GM12878 (cell line): ENCODE measurements around the gene HIVEP3. TPM values are rescaled to one million over a fixed set of nuclear protein-coding genes. Genes with fewer than 3 reads are reported as not detected.

Experiments used
- ATAC-seq: fragments of 200-7000 bp; cut with Tn5 transposase; 3 replicates; pipeline ENCODE4 v1.9.1; 2020; ENCODE audit warnings: mild to moderate bottlenecking, moderate library complexity
- BruUV-seq: library from RNA; stranded (reverse); fragments of 400-500 nt; replicated peaks from 2 replicates; lab custom pipeline; 2021; lab: Mats Ljungman, UMichigan
- CTCF ChIA-PET: fragments of 300-600 bp; sonication (Branson Sonifier 250); formaldehyde crosslinking; extraction: SDS; loops from one replicate; lab custom pipeline; 2021; ENCODE audit warnings: inconsistent platforms; lab: Yijun Ruan, JAX
- POLR2A ChIA-PET: fragments of 350-600 bp; formaldehyde crosslinking; extraction: SDS; loops from one replicate; lab custom pipeline; 2021; ENCODE audit warnings: inconsistent platforms; lab: Charles Lee
- RAD21 ChIA-PET: fragments of 300-600 bp; sonication (Branson Sonifier 250); formaldehyde crosslinking; loops from one replicate; lab custom pipeline; 2023; ENCODE audit warnings: antibody characterized with exemption; ENCODE audit not compliant: unreplicated experiment; lab: Charles Lee
- SMC1A ChIA-PET: fragments of 300-600 bp; sonication (Branson Sonifier 250); formaldehyde crosslinking; loops from one replicate; lab custom pipeline; 2023; ENCODE audit not compliant: unreplicated experiment, uncharacterized antibody; lab: Charles Lee
- DNase-seq: peaks from one replicate; pipeline ENCODE4 v3.0.0-alpha.2; 2011; ENCODE audit warnings: low read depth, low spot score
- FAIRE-seq: peaks from 3 replicates; lab custom pipeline; 2011; peaks lifted over from hg19 to GRCh38; lab: Jason Lieb, UNC
- H2AFZ ChIP-seq: 2 replicates; pipeline ENCODE4 v1.6.0; 2011; ENCODE audit warnings: low read depth, low read length, control low read depth; ENCODE audit not compliant: control insufficient read depth
- H3K27ac ChIP-seq: 2 replicates; pipeline ENCODE4 v1.5.1; 2011; ENCODE audit warnings: control low read depth; ENCODE audit not compliant: control insufficient read depth, insufficient read depth
- H3K27me3 ChIP-seq, 2 experiments: replicated peaks in 1 of 2; 2 replicates each; pipeline versions ENCODE4 v1.6.0 to v1.6.1; 2011; ENCODE audit warnings: low read length in 1 of 2; ENCODE audit not compliant: control insufficient read depth in 2 of 2, insufficient read depth in 2 of 2
- H3K36me3 ChIP-seq, 2 experiments: 2 replicates each; pipeline ENCODE4 v1.5.1; 2011; ENCODE audit warnings: low read length in 1 of 2; ENCODE audit not compliant: control insufficient read depth in 2 of 2, insufficient read depth in 2 of 2
- H3K4me1 ChIP-seq: 2 replicates; pipeline ENCODE4 v1.6.1; 2011; ENCODE audit warnings: mild to moderate bottlenecking, low read length, moderate library complexity, mixed read lengths; ENCODE audit not compliant: control insufficient read depth, insufficient read depth
- H3K4me2 ChIP-seq: 2 replicates; pipeline ENCODE4 v1.6.0; 2011; ENCODE audit warnings: control low read depth; ENCODE audit not compliant: control insufficient read depth, insufficient read depth
- H3K4me3 ChIP-seq: fragments of 200-600 bp; sonication (generic); 2 replicates; pipeline ENCODE4 v1.5.1; 2016
- H3K79me2 ChIP-seq: 2 replicates; pipeline ENCODE4 v1.6.0; 2011; ENCODE audit warnings: low read length; ENCODE audit not compliant: control insufficient read depth, insufficient read depth
- H3K9ac ChIP-seq: 2 replicates; pipeline ENCODE4 v1.8.0; 2011; ENCODE audit warnings: low read length, control low read depth, mixed read lengths; ENCODE audit not compliant: control insufficient read depth, insufficient read depth
- H3K9me3 ChIP-seq: replicated peaks from 3 replicates; pipeline ENCODE4 v1.5.1; 2011; ENCODE audit warnings: mild to moderate bottlenecking, low read length; ENCODE audit not compliant: control insufficient read depth, insufficient read depth
- H4K20me1 ChIP-seq: 2 replicates; pipeline ENCODE4 v1.6.0; 2011; ENCODE audit not compliant: control insufficient read depth, insufficient read depth
- CHD2 ChIP-seq: IDR thresholded peaks from 2 replicates; pipeline ENCODE4 v1.6.1; 2011; ENCODE audit warnings: low read depth, low read length, improper control_type of control experiment, borderline replicate concordance
- CREB1 ChIP-seq: IDR thresholded peaks from 2 replicates; pipeline ENCODE4 v1.6.1; 2012; ENCODE audit warnings: low read depth, mild to moderate bottlenecking, inconsistent platforms
- HDAC2 ChIP-seq: fragments of 200-600 bp; sonication (generic); IDR thresholded peaks from 2 replicates; pipeline ENCODE4 v1.6.1; 2017
- IKZF1 ChIP-seq: fragments of 450-650 bp; conservative IDR thresholded peaks from 2 replicates; pipeline ENCODE4 v1.6.1; 2017; ENCODE audit warnings: antibody characterized with exemption, mild to moderate bottlenecking
- LARP7 ChIP-seq: fragments of 450-650 bp; IDR thresholded peaks from 2 replicates; pipeline ENCODE4 v1.6.1; 2017; ENCODE audit warnings: mild to moderate bottlenecking
- MEF2A ChIP-seq: IDR thresholded peaks from 2 replicates; pipeline ENCODE4 v1.6.1; 2011; ENCODE audit warnings: low read depth, mild to moderate bottlenecking, low read length, moderate library complexity; ENCODE audit not compliant: insufficient read depth
- MEF2B ChIP-seq: fragments of 450-650 bp; IDR thresholded peaks from 2 replicates; pipeline ENCODE4 v1.6.1; 2018; ENCODE audit warnings: mild to moderate bottlenecking, moderate library complexity; ENCODE audit not compliant: partially characterized antibody, poor library complexity, severe bottlenecking
- MYC ChIP-seq: IDR thresholded peaks from 2 replicates; pipeline ENCODE4 v1.6.1; 2011; ENCODE audit warnings: mild to moderate bottlenecking, low read length, moderate library complexity, inconsistent platforms; ENCODE audit not compliant: insufficient read depth, insufficient replicate concordance, insufficient read length, severe bottlenecking
- NFYB ChIP-seq: IDR thresholded peaks from 2 replicates; pipeline ENCODE4 v1.6.1; 2011; ENCODE audit warnings: low read depth, mild to moderate bottlenecking, low read length, improper control_type of control experiment, moderate library complexity; ENCODE audit not compliant: insufficient read depth
- RFX5 ChIP-seq: IDR thresholded peaks from 2 replicates; pipeline ENCODE4 v1.6.1; 2011; ENCODE audit warnings: low read depth, low read length, improper control_type of control experiment
- SMC3 ChIP-seq: IDR thresholded peaks from 2 replicates; pipeline ENCODE4 v1.6.1; 2011; ENCODE audit warnings: low read length, improper control_type of control experiment, borderline replicate concordance
- SP1 ChIP-seq: IDR thresholded peaks from one replicate; pipeline ENCODE4 v1.6.1; 2011; ENCODE audit warnings: low read depth, low read length
- SUZ12 ChIP-seq: fragments of 200-600 bp; sonication (generic); IDR thresholded peaks from one replicate; pipeline ENCODE4 v1.6.1; 2018; ENCODE audit warnings: antibody characterized with exemption, mild to moderate bottlenecking; ENCODE audit not compliant: unreplicated experiment
- WGBS: methylation state at CpG from one replicate; pipeline ENCODE4 v1.1.6; 2016; ENCODE audit warnings: low lambda C conversion rate; ENCODE audit not compliant: insufficient replicate concordance, insufficient coverage; ENCODE audit errors: missing lambda C conversion rate; 5-methylcytosine and 5-hydroxymethylcytosine counted together
- in situ Hi-C: fragments of 300-500 bp; cut with MboI; formaldehyde crosslinking; loops from 9 replicates; pipeline ENCODE4 v1.14.3; 2018; ENCODE audit warnings: mixed read lengths
- intact Hi-C: fragments of 100-400 bp; cut with micrococcal nuclease; formaldehyde crosslinking; loops from one replicate; pipeline ENCODE4 v1.14.2; 2022; ENCODE audit not compliant: unreplicated experiment
- polyA plus RNA-seq, 11 experiments: library from polyadenylated mRNA; depleted of rRNA in 4 of 11; unstranded in 6 of 11; stranded (reverse) in 5 of 11; fragments of >200 nt; fragmentation: Nextera tagmentation in 4 of 11; fragmentation: Illumina TruSeq in 1 of 11; extraction: Ambion mirVana in 4 of 11; extraction: Trizol in 1 of 11; gene quantifications; 1 replicate in 1 of 11; 2 replicates in 10 of 11; pipeline versions ENCODE4 v1.2.1 to v1.2.3, GENCODE V29; 2011 to 2016; ENCODE audit warnings: inconsistent platforms in 2 of 11, missing spikeins in 2 of 11, low read depth in 1 of 11
- total RNA-seq, 4 experiments: library from RNA; depleted of rRNA in 3 of 4; stranded (reverse); fragments of >200 nt in 3 of 4; fragmentation: Illumina TruSeq in 1 of 4; extraction: Trizol in 1 of 4; gene quantifications; 2 replicates each; pipeline versions ENCODE4 v1.2.1 to v1.2.3, GENCODE V29; 2013 to 2021
- TF ChIP-seq, protein P1 (sequence below): fragments of 450-650 bp; formaldehyde crosslinking; IDR thresholded peaks from 2 replicates; pipeline ENCODE4 v1.4.0; 2020; ENCODE audit warnings: mild to moderate bottlenecking, moderate library complexity
- TF ChIP-seq, protein P2 (sequence below): IDR thresholded peaks from 2 replicates; pipeline ENCODE4 v1.6.1; 2011; ENCODE audit warnings: low read depth, low read length, improper control_type of control experiment, borderline replicate concordance

HIVEP3 gene
- total and polyA plus RNA-seq, 10 of the 15 experiments (the other 5 are each of a cell fraction or from before 2014, with no cell fraction given), result 1.8 to 13.6 (median 3.8) TPM

DNA sequence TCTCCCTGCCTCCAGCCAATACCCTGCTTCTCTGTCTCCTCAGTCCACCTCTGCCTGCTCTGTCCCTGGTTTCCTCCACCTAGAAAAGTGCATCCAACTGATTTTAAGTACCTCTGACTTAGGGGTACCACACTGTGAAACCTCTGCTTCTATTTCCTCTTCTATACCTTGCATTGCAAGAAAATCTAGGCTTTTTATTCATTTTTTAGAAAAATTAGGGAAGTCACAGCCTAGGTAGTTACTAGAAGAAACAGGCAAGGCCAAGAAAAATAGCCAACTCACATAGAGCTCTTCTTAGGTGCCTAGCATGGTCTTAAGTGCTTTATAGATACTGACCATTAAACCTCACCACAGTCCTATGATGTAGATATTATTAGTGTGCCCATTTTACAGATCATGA lies 39.1 kb downstream of the HIVEP3 start:
- Histone ChIP-seq H3K79me2 (no peaks in the 10 kb centered on the region), H3K36me3 (no peaks in the 10 kb centered on the region), H3K4me3 (no peak overlapping the region), H3K27me3 (no peaks in the 10 kb centered on the region), H3K4me1 (peaks cover 8% of the 10 kb centered on the region), H3K4me2 (no peak overlapping the region), H3K27ac (no peak overlapping the region), H3K9ac (no peak overlapping the region), H3K9me3 (no peaks in the 10 kb centered on the region; the same call in 2 of the 3 replicates), H2AFZ (no peak overlapping the region), H4K20me1 (no peaks in the 10 kb centered on the region)
- intact Hi-C loops (no loop called here), in situ Hi-C loops (no loop called here)
- ChIA-PET RAD21 (no interaction called here), SMC1A (interaction anchor here (0.7 to 0.8 kb wide), 2 partner anchors 9 to 12 kb away, joined by 3 read pairs; no protein-coding TSS in a partner anchor), POLR2A (no interaction called here), CTCF (no interaction called here)
- TF ChIP-seq LARP7 (no peak), SP1 (no peak), MEF2A (no peak)
- DNase-seq (no peak), FAIRE-seq (no peak), ATAC-seq (no peak)
- BruUV-seq, result no TSS peak

DNA sequence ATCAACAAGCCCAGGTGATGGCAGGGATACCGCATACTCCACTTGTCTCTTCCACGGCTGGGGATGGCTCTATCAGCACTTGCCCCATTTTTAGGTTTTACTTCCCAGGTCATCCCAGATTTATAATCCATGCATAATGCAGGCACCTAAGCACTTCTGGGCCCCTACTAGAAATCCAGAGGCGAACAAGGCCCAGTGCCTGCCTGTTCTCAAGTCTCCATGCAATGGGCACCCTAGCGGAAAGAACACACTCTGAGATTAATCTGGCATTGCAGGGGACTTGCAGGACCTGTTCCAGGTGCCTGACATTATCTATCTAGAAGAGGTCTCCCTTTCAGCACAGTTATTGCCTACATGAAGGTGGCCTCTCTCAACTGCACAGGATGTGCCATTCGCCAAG lies 39.8 kb downstream of the HIVEP3 start:
- Histone ChIP-seq H3K4me2 (no peak overlapping the region), H3K9me3 (no peaks in the 10 kb centered on the region; the same call in 2 of the 3 replicates), H3K4me3 (no peak overlapping the region), H3K4me1 (peaks cover 8% of the 10 kb centered on the region), H3K27ac (no peak overlapping the region), H2AFZ (no peak overlapping the region), H4K20me1 (no peaks in the 10 kb centered on the region), H3K36me3 (no peaks in the 10 kb centered on the region), H3K9ac (no peak overlapping the region), H3K79me2 (no peaks in the 10 kb centered on the region), H3K27me3 (no peaks in the 10 kb centered on the region)
- ChIA-PET SMC1A (no interaction called here), POLR2A (no interaction called here), RAD21 (no interaction called here), CTCF (no interaction called here)
- DNase-seq (no peak), FAIRE-seq (no peak), ATAC-seq (no peak)
- in situ Hi-C loops (no loop called here), intact Hi-C loops (no loop called here)
- WGBS, result 84% methylated on average over 5 of the region's 5 CpGs
- no TSS peak for BruUV-seq
- no peak for TF ChIP-seq MYC
- no peak for TF ChIP-seq NFYB
- no peak for TF ChIP-seq SMC3
- TF ChIP-seq, protein P1, sequence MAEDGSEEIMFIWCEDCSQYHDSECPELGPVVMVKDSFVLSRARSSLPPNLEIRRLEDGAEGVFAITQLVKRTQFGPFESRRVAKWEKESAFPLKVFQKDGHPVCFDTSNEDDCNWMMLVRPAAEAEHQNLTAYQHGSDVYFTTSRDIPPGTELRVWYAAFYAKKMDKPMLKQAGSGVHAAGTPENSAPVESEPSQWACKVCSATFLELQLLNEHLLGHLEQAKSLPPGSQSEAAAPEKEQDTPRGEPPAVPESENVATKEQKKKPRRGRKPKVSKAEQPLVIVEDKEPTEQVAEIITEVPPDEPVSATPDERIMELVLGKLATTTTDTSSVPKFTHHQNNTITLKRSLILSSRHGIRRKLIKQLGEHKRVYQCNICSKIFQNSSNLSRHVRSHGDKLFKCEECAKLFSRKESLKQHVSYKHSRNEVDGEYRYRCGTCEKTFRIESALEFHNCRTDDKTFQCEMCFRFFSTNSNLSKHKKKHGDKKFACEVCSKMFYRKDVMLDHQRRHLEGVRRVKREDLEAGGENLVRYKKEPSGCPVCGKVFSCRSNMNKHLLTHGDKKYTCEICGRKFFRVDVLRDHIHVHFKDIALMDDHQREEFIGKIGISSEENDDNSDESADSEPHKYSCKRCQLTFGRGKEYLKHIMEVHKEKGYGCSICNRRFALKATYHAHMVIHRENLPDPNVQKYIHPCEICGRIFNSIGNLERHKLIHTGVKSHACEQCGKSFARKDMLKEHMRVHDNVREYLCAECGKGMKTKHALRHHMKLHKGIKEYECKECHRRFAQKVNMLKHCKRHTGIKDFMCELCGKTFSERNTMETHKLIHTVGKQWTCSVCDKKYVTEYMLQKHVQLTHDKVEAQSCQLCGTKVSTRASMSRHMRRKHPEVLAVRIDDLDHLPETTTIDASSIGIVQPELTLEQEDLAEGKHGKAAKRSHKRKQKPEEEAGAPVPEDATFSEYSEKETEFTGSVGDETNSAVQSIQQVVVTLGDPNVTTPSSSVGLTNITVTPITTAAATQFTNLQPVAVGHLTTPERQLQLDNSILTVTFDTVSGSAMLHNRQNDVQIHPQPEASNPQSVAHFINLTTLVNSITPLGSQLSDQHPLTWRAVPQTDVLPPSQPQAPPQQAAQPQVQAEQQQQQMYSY, result no peak
- TF ChIP-seq MEF2B, result no peak
- no peak for TF ChIP-seq CREB1
- TF ChIP-seq, protein P2, sequence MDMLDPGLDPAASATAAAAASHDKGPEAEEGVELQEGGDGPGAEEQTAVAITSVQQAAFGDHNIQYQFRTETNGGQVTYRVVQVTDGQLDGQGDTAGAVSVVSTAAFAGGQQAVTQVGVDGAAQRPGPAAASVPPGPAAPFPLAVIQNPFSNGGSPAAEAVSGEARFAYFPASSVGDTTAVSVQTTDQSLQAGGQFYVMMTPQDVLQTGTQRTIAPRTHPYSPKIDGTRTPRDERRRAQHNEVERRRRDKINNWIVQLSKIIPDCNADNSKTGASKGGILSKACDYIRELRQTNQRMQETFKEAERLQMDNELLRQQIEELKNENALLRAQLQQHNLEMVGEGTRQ, result no peak
- TF ChIP-seq CHD2, result no peak
- no peak for TF ChIP-seq HDAC2
- TF ChIP-seq SUZ12, result no peak
- TF ChIP-seq IKZF1, result no peak
- no peak for TF ChIP-seq RFX5
